K562 (cell line): ENCODE results near the gene NT5C. TPM values are rescaled to one million over a fixed set of nuclear protein-coding genes. Genes with fewer than 3 reads are reported as not detected.

Experiments used
- ATF1 ChIP-seq, 2 experiments: fragments of 450-650 bp in 1 of 2; IDR thresholded peaks; 2 replicates each; pipeline ENCODE4 v1.6.1; 2016; ENCODE audit warnings: missing compliant biosample characterization in 1 of 2, missing genetic modification characterization in 1 of 2
- FOXA3 ChIP-seq, 2 experiments: fragments of 450-650 bp in 1 of 2; sonication (generic) in 1 of 2; formaldehyde crosslinking; IDR thresholded peaks in 1 of 2; conservative IDR thresholded peaks in 1 of 2; 2 replicates each; pipeline versions ENCODE4 v1.4.0 to v1.8.0; 2020 to 2022; ENCODE audit warnings: mild to moderate bottlenecking in 2 of 2, missing genetic modification reagents in 1 of 2
- KAT2B ChIP-seq: IDR thresholded peaks from one replicate; pipeline ENCODE4 v1.6.1; 2012; ENCODE audit warnings: low read depth, mild to moderate bottlenecking, control low read depth, inconsistent platforms, low read length, moderate library complexity
- MBD2 ChIP-seq: sonication (generic); IDR thresholded peaks from 2 replicates; pipeline ENCODE4 v1.6.1; 2016; ENCODE audit warnings: low read depth, borderline replicate concordance
- NCOR1 ChIP-seq: fragments of 450-650 bp; IDR thresholded peaks from 2 replicates; pipeline ENCODE4 v1.6.1; 2016; ENCODE audit warnings: mild to moderate bottlenecking, moderate library complexity
- PHB2 ChIP-seq: fragments of 450-650 bp; IDR thresholded peaks from 2 replicates; pipeline ENCODE4 v1.6.1; 2017; ENCODE audit warnings: low read depth
- RBBP5 ChIP-seq: fragments of 200-600 bp; sonication (generic); IDR thresholded peaks from 2 replicates; pipeline ENCODE4 v1.6.1; 2012; ENCODE audit warnings: borderline replicate concordance, mild to moderate bottlenecking, low read length, control low read depth, inconsistent platforms; ENCODE audit not compliant: insufficient read depth, poor library complexity, severe bottlenecking
- SRSF9 ChIP-seq: fragments of 200-400 bp; formaldehyde crosslinking; IDR thresholded peaks from 2 replicates; pipeline ENCODE4 v1.6.1; 2017; ENCODE audit warnings: low read depth, low read length, borderline replicate concordance
- TBL1XR1 ChIP-seq, 2 experiments: IDR thresholded peaks; 2 replicates each; pipeline ENCODE4 v1.6.1; 2012; ENCODE audit warnings: improper control_type of control experiment in 2 of 2, low read length in 2 of 2, mild to moderate bottlenecking in 1 of 2
- TEAD1 ChIP-seq, 2 experiments: fragments of 450-650 bp in 1 of 2; sonication (generic) in 1 of 2; formaldehyde crosslinking; IDR thresholded peaks; 2 replicates each; pipeline versions ENCODE4 v1.4.0 to v1.8.0; 2020 to 2022; ENCODE audit warnings: mild to moderate bottlenecking in 2 of 2, missing genetic modification reagents in 1 of 2
- TEAD4 ChIP-seq, 2 experiments: sonication (generic) in 1 of 2; formaldehyde crosslinking in 1 of 2; IDR thresholded peaks; 2 replicates each; pipeline versions ENCODE4 v1.6.1 to v1.8.0; 2012 to 2022; ENCODE audit warnings: borderline replicate concordance in 1 of 2, inconsistent platforms in 1 of 2, low read length in 1 of 2, mild to moderate bottlenecking in 1 of 2, missing genetic modification reagents in 1 of 2
- XRCC5 ChIP-seq: fragments of 200-400 bp; formaldehyde crosslinking; IDR thresholded peaks from 2 replicates; pipeline ENCODE4 v1.6.1; 2017; ENCODE audit warnings: low read depth, mild to moderate bottlenecking, low read length
- YBX1 ChIP-seq: fragments of 450-650 bp; IDR thresholded peaks from 2 replicates; pipeline ENCODE4 v1.7.1; 2016; ENCODE audit warnings: mild to moderate bottlenecking
- ZKSCAN1 ChIP-seq: fragments of 150-350 bp; IDR thresholded peaks from 2 replicates; pipeline ENCODE4 v1.6.1; 2016; ENCODE audit warnings: low read depth, low read length
- ZNF436 ChIP-seq: fragments of 250-450, 450-650 bp; sonication (Bioruptor Pico); formaldehyde crosslinking; IDR thresholded peaks from 2 replicates; pipeline ENCODE4 v1.7.0; 2020; ENCODE audit warnings: mild to moderate bottlenecking
- polyA plus RNA-seq, 8 experiments: library from polyadenylated mRNA; depleted of rRNA in 4 of 8; stranded (reverse) in 5 of 8; unstranded in 3 of 8; fragments of >200 nt; fragmentation: Nextera tagmentation in 2 of 8; fragmentation: Illumina TruSeq in 1 of 8; extraction: Ambion mirVana in 2 of 8; extraction: Trizol in 1 of 8; gene quantifications; 2 replicates each; pipeline versions ENCODE4 v1.2.1 to v1.2.3, GENCODE V29; 2011 to 2014; ENCODE audit warnings: inconsistent platforms in 1 of 8, missing spikeins in 1 of 8
- total RNA-seq, 7 experiments: library from RNA; depleted of rRNA in 6 of 7; stranded (reverse); fragments of >200 nt in 6 of 7; fragmentation: Illumina TruSeq in 2 of 7; extraction: Trizol in 2 of 7; gene quantifications; 2 replicates each; pipeline versions ENCODE4 v1.2.1 to v1.2.3, GENCODE V29; 2011 to 2021; ENCODE audit warnings: low replicate concordance in 1 of 7
- TF ChIP-seq, protein P1 (sequence below): fragments of 450-650 bp; formaldehyde crosslinking; IDR thresholded peaks from 2 replicates; pipeline ENCODE4 v1.4.0; 2020; ENCODE audit warnings: mild to moderate bottlenecking, moderate library complexity
- TF ChIP-seq, protein P2 (sequence below): fragments of 450-650 bp; formaldehyde crosslinking; IDR thresholded peaks from 2 replicates; pipeline ENCODE4 v1.4.0; 2022; ENCODE audit warnings: missing genetic modification characterization
- TF ChIP-seq, protein P3 (sequence below): fragments of 450-650 bp; conservative IDR thresholded peaks from 2 replicates; pipeline ENCODE4 v1.6.1; 2016; ENCODE audit warnings: missing genetic modification characterization, low read depth, mild to moderate bottlenecking, control low read depth, missing compliant biosample characterization
- TF ChIP-seq, protein P4 (sequence below): fragments of 250-450 bp; sonication (Bioruptor Pico); IDR thresholded peaks from 2 replicates; pipeline ENCODE4 v1.6.1; 2021; ENCODE audit warnings: mild to moderate bottlenecking
- TF ChIP-seq, protein P5 (sequence below): fragments of 450-650 bp; formaldehyde crosslinking; conservative IDR thresholded peaks from 2 replicates; pipeline ENCODE4 v1.4.0; 2022; ENCODE audit warnings: mild to moderate bottlenecking, missing genetic modification characterization

Gene NT5C
- total and polyA plus RNA-seq, 9 of the 15 experiments (the other 6 are each of a cell fraction or from before 2014, with no cell fraction given): 2.9 to 205 (median 45.0) TPM

DNA sequence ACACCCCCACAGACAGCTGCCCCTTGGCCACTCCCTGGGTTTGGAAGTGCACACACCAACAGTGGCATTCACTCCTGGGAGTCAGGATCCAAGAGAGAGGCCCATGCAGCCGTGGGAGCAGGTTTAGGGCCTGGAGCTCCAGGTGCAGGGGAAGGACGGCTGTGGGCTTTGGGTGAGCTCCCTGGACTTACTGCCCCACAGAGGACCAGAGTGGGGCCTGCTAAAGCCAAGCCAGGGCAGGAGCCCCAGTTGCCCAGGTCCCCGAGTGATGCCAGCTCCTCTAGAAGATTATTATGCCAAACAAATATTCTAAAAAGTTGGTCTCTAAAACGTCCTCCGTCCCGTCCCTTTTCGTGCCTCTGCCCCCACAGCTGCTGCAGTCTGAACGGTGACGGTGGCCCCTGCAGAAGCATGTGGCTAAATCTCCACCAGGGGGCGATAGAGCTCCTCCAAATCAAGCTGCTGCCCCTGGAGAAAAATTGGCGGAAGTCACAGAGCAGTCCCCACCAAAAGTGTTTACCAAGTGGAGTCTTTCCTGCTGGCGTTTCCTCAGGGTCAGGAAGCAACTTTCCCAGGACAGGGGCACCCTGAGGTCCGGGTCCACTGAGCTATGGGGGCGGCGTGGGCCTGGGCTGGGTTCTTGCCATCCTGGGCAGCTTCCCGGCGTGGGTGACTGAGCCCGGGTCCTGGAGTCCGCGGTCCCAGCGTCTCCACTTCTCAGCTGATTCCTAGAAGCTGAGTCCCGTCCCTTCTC lies 17.6 kb downstream of the NT5C start (continued):
- TF ChIP-seq, protein P1, sequence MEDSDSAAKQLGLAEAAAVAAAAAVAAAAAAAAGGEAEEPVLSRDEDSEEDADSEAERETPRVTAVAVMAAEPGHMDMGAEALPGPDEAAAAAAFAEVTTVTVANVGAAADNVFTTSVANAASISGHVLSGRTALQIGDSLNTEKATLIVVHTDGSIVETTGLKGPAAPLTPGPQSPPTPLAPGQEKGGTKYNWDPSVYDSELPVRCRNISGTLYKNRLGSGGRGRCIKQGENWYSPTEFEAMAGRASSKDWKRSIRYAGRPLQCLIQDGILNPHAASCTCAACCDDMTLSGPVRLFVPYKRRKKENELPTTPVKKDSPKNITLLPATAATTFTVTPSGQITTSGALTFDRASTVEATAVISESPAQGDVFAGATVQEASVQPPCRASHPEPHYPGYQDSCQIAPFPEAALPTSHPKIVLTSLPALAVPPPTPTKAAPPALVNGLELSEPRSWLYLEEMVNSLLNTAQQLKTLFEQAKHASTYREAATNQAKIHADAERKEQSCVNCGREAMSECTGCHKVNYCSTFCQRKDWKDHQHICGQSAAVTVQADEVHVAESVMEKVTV (CRISPR knock-in tag): peak; percentile 94
- TF ChIP-seq SRSF9: no peak
- 0 out of 2 replicates have a peak, but pooled peaks have one; percentile 23 for TF ChIP-seq ZKSCAN1
- TF ChIP-seq YBX1: no peak
- TF ChIP-seq RBBP5: no peak
- no peak for TF ChIP-seq NCOR1
- TF ChIP-seq PHB2: no peak
- no peak; a peak in 1 of 4 replicates for TF ChIP-seq FOXA3 (CRISPR knock-in tag; conservative IDR thresholded peaks at IDR 0.05 in 1 of 2, IDR thresholded peaks at IDR 0.05 in 1 of 2)
- TF ChIP-seq KAT2B: no peak
- TF ChIP-seq, protein P2, sequence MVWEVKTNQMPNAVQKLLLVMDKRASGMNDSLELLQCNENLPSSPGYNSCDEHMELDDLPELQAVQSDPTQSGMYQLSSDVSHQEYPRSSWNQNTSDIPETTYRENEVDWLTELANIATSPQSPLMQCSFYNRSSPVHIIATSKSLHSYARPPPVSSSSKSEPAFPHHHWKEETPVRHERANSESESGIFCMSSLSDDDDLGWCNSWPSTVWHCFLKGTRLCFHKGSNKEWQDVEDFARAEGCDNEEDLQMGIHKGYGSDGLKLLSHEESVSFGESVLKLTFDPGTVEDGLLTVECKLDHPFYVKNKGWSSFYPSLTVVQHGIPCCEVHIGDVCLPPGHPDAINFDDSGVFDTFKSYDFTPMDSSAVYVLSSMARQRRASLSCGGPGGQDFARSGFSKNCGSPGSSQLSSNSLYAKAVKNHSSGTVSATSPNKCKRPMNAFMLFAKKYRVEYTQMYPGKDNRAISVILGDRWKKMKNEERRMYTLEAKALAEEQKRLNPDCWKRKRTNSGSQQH: no peak
- no peak for TF ChIP-seq TEAD1 (CRISPR knock-in tag; IDR thresholded peaks at IDR 0.05)
- peak; percentile 21; the same call in 1 of the 2 replicates for TF ChIP-seq TEAD4 (IDR thresholded peaks at IDR 0.05; ENCODE audit: low read length)
- TF ChIP-seq TEAD4 (CRISPR knock-in tag; IDR thresholded peaks at IDR 0.05; ENCODE audit: borderline replicate concordance): no peak
- TF ChIP-seq, protein P3, sequence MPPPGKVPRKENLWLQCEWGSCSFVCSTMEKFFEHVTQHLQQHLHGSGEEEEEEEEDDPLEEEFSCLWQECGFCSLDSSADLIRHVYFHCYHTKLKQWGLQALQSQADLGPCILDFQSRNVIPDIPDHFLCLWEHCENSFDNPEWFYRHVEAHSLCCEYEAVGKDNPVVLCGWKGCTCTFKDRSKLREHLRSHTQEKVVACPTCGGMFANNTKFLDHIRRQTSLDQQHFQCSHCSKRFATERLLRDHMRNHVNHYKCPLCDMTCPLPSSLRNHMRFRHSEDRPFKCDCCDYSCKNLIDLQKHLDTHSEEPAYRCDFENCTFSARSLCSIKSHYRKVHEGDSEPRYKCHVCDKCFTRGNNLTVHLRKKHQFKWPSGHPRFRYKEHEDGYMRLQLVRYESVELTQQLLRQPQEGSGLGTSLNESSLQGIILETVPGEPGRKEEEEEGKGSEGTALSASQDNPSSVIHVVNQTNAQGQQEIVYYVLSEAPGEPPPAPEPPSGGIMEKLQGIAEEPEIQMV (tag): peak; percentile 80
- TF ChIP-seq TBL1XR1 (IDR thresholded peaks at IDR 0.05; ENCODE audit: low read length in 2 of 2): 0 out of 4 replicates have a peak, but pooled peaks of 1 of the 2 experiments have one; percentile 24
- TF ChIP-seq, protein P4, sequence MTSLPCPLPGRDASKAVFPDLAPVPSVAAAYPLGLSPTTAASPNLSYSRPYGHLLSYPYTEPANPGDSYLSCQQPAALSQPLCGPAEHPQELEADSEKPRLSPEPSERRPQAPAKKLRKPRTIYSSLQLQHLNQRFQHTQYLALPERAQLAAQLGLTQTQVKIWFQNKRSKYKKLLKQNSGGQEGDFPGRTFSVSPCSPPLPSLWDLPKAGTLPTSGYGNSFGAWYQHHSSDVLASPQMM: no peak
- no peak for TF ChIP-seq ZNF436 (CRISPR knock-in tag)
- no peak for TF ChIP-seq MBD2
- TF ChIP-seq ATF1 (CRISPR knock-in tag; IDR thresholded peaks at IDR 0.05): no peak
- TF ChIP-seq ATF1 (tag; IDR thresholded peaks at IDR 0.05): peak; percentile 46; the same call in 1 of the 2 replicates
- peak; percentile 70; the same call in 1 of the 2 replicates for TF ChIP-seq XRCC5
- TF ChIP-seq, protein P5, sequence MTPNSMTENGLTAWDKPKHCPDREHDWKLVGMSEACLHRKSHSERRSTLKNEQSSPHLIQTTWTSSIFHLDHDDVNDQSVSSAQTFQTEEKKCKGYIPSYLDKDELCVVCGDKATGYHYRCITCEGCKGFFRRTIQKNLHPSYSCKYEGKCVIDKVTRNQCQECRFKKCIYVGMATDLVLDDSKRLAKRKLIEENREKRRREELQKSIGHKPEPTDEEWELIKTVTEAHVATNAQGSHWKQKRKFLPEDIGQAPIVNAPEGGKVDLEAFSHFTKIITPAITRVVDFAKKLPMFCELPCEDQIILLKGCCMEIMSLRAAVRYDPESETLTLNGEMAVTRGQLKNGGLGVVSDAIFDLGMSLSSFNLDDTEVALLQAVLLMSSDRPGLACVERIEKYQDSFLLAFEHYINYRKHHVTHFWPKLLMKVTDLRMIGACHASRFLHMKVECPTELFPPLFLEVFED (CRISPR knock-in tag): no peak
